Breast epithelium (tissue), 4 donors: ENCODE measurements around the gene ACMSD. TPM values are rescaled to one million over a fixed set of nuclear protein-coding genes. Genes with fewer than 3 reads are reported as not detected.
"Not testable (repeated sequence)": the region's sequence is repeated elsewhere in the genome, so short reads cannot be mapped to it uniquely, and the experiment has no call there.

Experiments used
- DNase-seq, 2 donors: peaks; one replicate each; pipeline ENCODE4 v3.0.0-alpha.2; 2019; ENCODE audit warnings: low spot score in 2 of 2
- H3K27ac ChIP-seq, 2 donors: fragments of 200-600 bp; sonication (generic) in 1 of 2; one replicate each; pipeline ENCODE4 v1.5.1; 2016 to 2019; ENCODE audit warnings: mild to moderate bottlenecking in 1 of 2
- H3K27me3 ChIP-seq, 2 donors: fragments of 200-600 bp; sonication (generic) in 1 of 2; one replicate each; pipeline versions ENCODE4 v1.5.1 to v1.6.0; 2017 to 2019; ENCODE audit warnings: control low read depth in 1 of 2, mild to moderate bottlenecking in 1 of 2
- H3K36me3 ChIP-seq: fragments of 200-600 bp; one replicate; pipeline ENCODE4 v1.5.1; 2019
- H3K4me1 ChIP-seq, 2 donors: fragments of 200-600 bp; sonication (generic); one replicate each; pipeline ENCODE4 v1.5.1; 2016 to 2019; ENCODE audit warnings: control low read depth in 1 of 2
- H3K4me3 ChIP-seq, 3 donors: fragments of 200-600 bp; sonication (generic); 1 replicate in 2 of 3; 2 replicates in 1 of 3; pipeline ENCODE4 v1.5.1; 2016 to 2019; ENCODE audit warnings: mild to moderate bottlenecking in 3 of 3, moderate library complexity in 2 of 3
- H3K9me3 ChIP-seq, 2 donors: fragments of 200-600 bp; sonication (generic) in 1 of 2; one replicate each; pipeline ENCODE4 v1.5.1; 2016 to 2019; ENCODE audit warnings: control low read depth in 1 of 2
- CTCF ChIP-seq, 3 donors: fragments of 450-650 bp; IDR thresholded peaks; one replicate each; pipeline ENCODE4 v1.5.1; 2016 to 2017; ENCODE audit warnings: antibody characterized with exemption in 3 of 3, mild to moderate bottlenecking in 3 of 3, moderate library complexity in 3 of 3
- POLR2A ChIP-seq: fragments of 450-650 bp; IDR thresholded peaks from one replicate; pipeline ENCODE4 v1.6.1; 2016; ENCODE audit warnings: antibody characterized with exemption, mild to moderate bottlenecking, moderate library complexity
- POLR2AphosphoS5 ChIP-seq, 3 donors: sonication (generic); formaldehyde crosslinking; IDR thresholded peaks; one replicate each; pipeline ENCODE4 v1.6.1; 2017; ENCODE audit warnings: antibody characterized with exemption in 3 of 3
- intact Hi-C: fragments of 100-400 bp; cut with DNase I; formaldehyde crosslinking; loops from one replicate; pipeline ENCODE4 v1.15.1; 2023; ENCODE audit warnings: low total_unique reads
- total RNA-seq, 3 donors: library from RNA; depleted of rRNA; stranded (reverse); fragments of >200 nt; gene quantifications; one replicate each; pipeline ENCODE4 v1.1.0, GENCODE V29; 2016

The ACMSD gene
- total RNA-seq, 3 donors from 2014 or later: 0.59 TPM; not detected in 2

GRCh38 chr2:134900151-134900550 lies 61.7 kb downstream of the ACMSD start:
- Histone ChIP-seq H3K27me3 (no peaks in the 10 kb centered on the region), H3K4me3 (no peak overlapping the region), H3K36me3 (no peaks in the 10 kb centered on the region), H3K9me3 (no peaks in the 10 kb centered on the region), H3K27ac (no peak overlapping the region), H3K4me1 (no peaks in the 10 kb centered on the region)
- intact Hi-C loops: no loop called here
- DNase-seq: no peak
- TF ChIP-seq POLR2A (no peak), POLR2AphosphoS5 (IDR thresholded peaks at IDR 0.05) (no peak), CTCF (IDR thresholded peaks at IDR 0.05) (no peak)

GRCh38 chr2:134903701-134904100 lies 65.3 kb downstream of the ACMSD start:
- intact Hi-C loops, H3K4me3 ChIP-seq, H3K36me3 ChIP-seq, H3K27me3 ChIP-seq, H3K4me1 ChIP-seq, H3K9me3 ChIP-seq, DNase-seq, H3K27ac ChIP-seq: not testable (repeated sequence)

- TF ChIP-seq POLR2AphosphoS5 (IDR thresholded peaks at IDR 0.05): no peak
- DNase-seq: no peak
- intact Hi-C loops: no loop called here
- Histone ChIP-seq H3K9me3 (no peaks in the 10 kb centered on the region), H3K4me1 (no peaks in the 10 kb centered on the region), H3K27ac (no peak overlapping the region), H3K27me3 (no peaks in the 10 kb centered on the region), H3K4me3 (no peak overlapping the region), H3K36me3 (no peaks in the 10 kb centered on the region)
These were observed 66.8 kb downstream of the ACMSD start for GRCh38 chr2:134905168-134905567.

- Histone ChIP-seq H3K4me1 (no peaks in the 10 kb centered on the region), H3K4me3 (no peak overlapping the region), H3K27me3 (no peaks in the 10 kb centered on the region), H3K9me3 (no peaks in the 10 kb centered on the region), H3K27ac (no peak overlapping the region), H3K36me3 (no peaks in the 10 kb centered on the region)
- intact Hi-C loops: no loop called here
- DNase-seq: no peak
- TF ChIP-seq CTCF (IDR thresholded peaks at IDR 0.05) (no peak), POLR2A (no peak), POLR2AphosphoS5 (IDR thresholded peaks at IDR 0.05) (no peak)
These were observed 68.3 kb downstream of the ACMSD start for GRCh38 chr2:134906726-134907125.

- H3K27ac ChIP-seq, H3K4me3 ChIP-seq, H3K27me3 ChIP-seq, H3K36me3 ChIP-seq, H3K9me3 ChIP-seq, H3K4me1 ChIP-seq, DNase-seq, intact Hi-C loops: not testable (repeated sequence)
These were observed 69.2 kb downstream of the ACMSD start for GRCh38 chr2:134907441-134908116.

GRCh38 chr2:134910763-134911399 lies 72.5 kb downstream of the ACMSD start:
- DNase-seq: no peak
- TF ChIP-seq POLR2AphosphoS5 (IDR thresholded peaks at IDR 0.05) (no peak), CTCF (IDR thresholded peaks at IDR 0.05) (no peak), POLR2A (no peak)

More at GRCh38 chr2:134910763-134911399, 72.5 kb downstream of the ACMSD start:
- Histone ChIP-seq H3K36me3 (no peaks in the 10 kb centered on the region), H3K4me1 (no peaks in the 10 kb centered on the region), H3K27me3 (no peaks in the 10 kb centered on the region), H3K27ac (no peak overlapping the region), H3K9me3 (no peaks in the 10 kb centered on the region), H3K4me3 (no peak overlapping the region)
- intact Hi-C loops: no loop called here
